ENCODE data around the gene TRAPPC3.

- TF ChIP-seq CTCF (conservative IDR thresholded peaks at IDR 0.05; ENCODE audit: low read depth in 2 of 2) = no peak
- no peak for TF ChIP-seq POLR2AphosphoS5 (IDR thresholded peaks at IDR 0.05; ENCODE audit: low read depth)
- TF ChIP-seq REST (IDR thresholded peaks at IDR 0.05; ENCODE audit: unreplicated experiment) = no peak
- no peak for TF ChIP-seq EZH2phosphoT487 (IDR thresholded peaks at IDR 0.05; ENCODE audit: unreplicated experiment)
- TF ChIP-seq NANOG (IDR thresholded peaks at IDR 0.05; ENCODE audit: borderline replicate concordance) = no peak
Measured at GRCh38 chr1:36122062-36123030, 26.9 kb downstream of the TRAPPC3 start.
